Thyroid gland (tissue), 4 donors: ENCODE data around the gene COL27A1. TPM values are rescaled to one million over a fixed set of nuclear protein-coding genes. Genes with fewer than 3 reads are reported as not detected.

Experiments
- DNase-seq, 2 donors: peaks; one replicate each; pipeline ENCODE4 v3.0.0-alpha.2; 2019
- H3K27ac ChIP-seq, 3 donors: fragments of 200-600 bp; sonication (generic); 1 replicate in 2 of 3; 2 replicates in 1 of 3; pipeline ENCODE4 v1.5.1; 2016 to 2019; ENCODE audit warnings: mild to moderate bottlenecking in 1 of 3, moderate library complexity in 1 of 3
- H3K27me3 ChIP-seq: fragments of 200-600 bp; sonication (generic); one replicate; pipeline ENCODE4 v1.5.1; 2019
- H3K36me3 ChIP-seq, 2 donors: fragments of 200-600 bp; sonication (generic); one replicate each; pipeline ENCODE4 v1.5.1; 2016 to 2019
- H3K4me1 ChIP-seq, 2 donors: fragments of 200-600 bp; sonication (generic); one replicate each; pipeline ENCODE4 v1.5.1; 2017 to 2019
- H3K4me3 ChIP-seq, 3 donors: fragments of 200-600 bp; sonication (generic); replicated peaks in 1 of 3; 1 replicate in 2 of 3; 2 replicates in 1 of 3; pipeline ENCODE4 v1.5.1; 2016; ENCODE audit warnings: mild to moderate bottlenecking in 1 of 3
- H3K9me3 ChIP-seq: fragments of 200-600 bp; sonication (generic); one replicate; pipeline ENCODE4 v1.5.1; 2017
- CTCF ChIP-seq, 6 experiments: fragments of 200-600 bp in 3 of 6; fragments of 450-650 bp in 3 of 6; sonication (generic) in 3 of 6; IDR thresholded peaks; one replicate each; pipeline ENCODE4 v1.5.1; 2016 to 2019; ENCODE audit warnings: antibody characterized with exemption in 6 of 6, mild to moderate bottlenecking in 2 of 6, inconsistent platforms in 1 of 6, moderate library complexity in 1 of 6
- POLR2A ChIP-seq, 2 donors: fragments of 450-650 bp; IDR thresholded peaks; one replicate each; pipeline ENCODE4 v1.6.1; 2017; ENCODE audit warnings: antibody characterized with exemption in 2 of 2, mild to moderate bottlenecking in 2 of 2, moderate library complexity in 1 of 2
- whole genome bisulfite sequencing, 2 donors: methylation state at CpG; one replicate each; pipeline ENCODE4 v1.1.5; 2017; 5-methylcytosine and 5-hydroxymethylcytosine counted together
- intact Hi-C: fragments of 100-400 bp; cut with DNase I; formaldehyde crosslinking; loops from one replicate; pipeline ENCODE4 v1.15.1; 2023
- total RNA-seq, 4 donors: library from RNA; depleted of rRNA; stranded (reverse); fragments of >200 nt; gene quantifications; one replicate each; pipeline ENCODE4 v1.2.3, GENCODE V29; 2016

Gene COL27A1
- total RNA-seq, 4 donors from 2014 or later = 6.7 to 32.5 (median 10.6) TPM

- H3K27me3 ChIP-seq = no peaks in the 10 kb centered on the region
- no peaks in the 10 kb centered on the region for H3K36me3 ChIP-seq
- H3K27ac ChIP-seq = no peak overlapping the region
- 77 to 93% methylated on average over 7 of the region's 7 CpGs for WGBS, 2 donors
- H3K4me1 ChIP-seq = peaks cover 0 to 14% of the 10 kb centered on the region in 2 donors
- intact Hi-C loops = no loop called here
- DNase-seq = no peak
- H3K4me3 ChIP-seq = no peak overlapping the region
- TF ChIP-seq CTCF (IDR thresholded peaks at IDR 0.05) (no peak), POLR2A (IDR thresholded peaks at IDR 0.05) (no peak)
- H3K9me3 ChIP-seq = no peaks in the 10 kb centered on the region
Measured at GRCh38 chr9:114130141-114130540, 25.2 kb upstream of the COL27A1 start.

GRCh38 chr9:114130624-114131277, 24.6 kb upstream of the COL27A1 start:
- intact Hi-C loops = no loop called here
- H3K36me3 ChIP-seq = no peaks in the 10 kb centered on the region
- H3K4me3 ChIP-seq = no peak overlapping the region
- H3K4me1 ChIP-seq = peaks cover 0 to 15% of the 10 kb centered on the region in 2 donors
- no peak overlapping the region for H3K27ac ChIP-seq
- no peak for DNase-seq
- TF ChIP-seq POLR2A (IDR thresholded peaks at IDR 0.05) = no peak
- no peak for TF ChIP-seq CTCF (IDR thresholded peaks at IDR 0.05)
- no peaks in the 10 kb centered on the region for H3K27me3 ChIP-seq
- WGBS, 2 donors = 86 to 93% methylated on average over 4 of the region's 4 CpGs
- no peaks in the 10 kb centered on the region for H3K9me3 ChIP-seq

- no peak overlapping the region for H3K27ac ChIP-seq
- H3K9me3 ChIP-seq = no peaks in the 10 kb centered on the region
- H3K27me3 ChIP-seq = no peaks in the 10 kb centered on the region
- intact Hi-C loops = no loop called here
- no peaks in the 10 kb centered on the region for H3K36me3 ChIP-seq
- H3K4me3 ChIP-seq = no peak overlapping the region
- 72 to 82% methylated on average over 10 of the region's 10 CpGs for WGBS, 2 donors
- TF ChIP-seq CTCF (IDR thresholded peaks at IDR 0.05) = no peak
- TF ChIP-seq POLR2A (IDR thresholded peaks at IDR 0.05) = no peak
- DNase-seq = no peak
- H3K4me1 ChIP-seq = peaks cover 0 to 15% of the 10 kb centered on the region in 2 donors
Measured at GRCh38 chr9:114131808-114132549, 23.4 kb upstream of the COL27A1 start.

- intact Hi-C loops = no loop called here
- no peak for DNase-seq
- TF ChIP-seq POLR2A (IDR thresholded peaks at IDR 0.05) = no peak
- no peak for TF ChIP-seq CTCF (IDR thresholded peaks at IDR 0.05)
- H3K4me3 ChIP-seq = no peak overlapping the region
- H3K27me3 ChIP-seq = no peaks in the 10 kb centered on the region
- H3K27ac ChIP-seq = no peak overlapping the region
- WGBS, 2 donors = 90 to 91% methylated on average over 7 of the region's 7 CpGs
- peaks cover 0 to 15% of the 10 kb centered on the region in 2 donors for H3K4me1 ChIP-seq
- H3K9me3 ChIP-seq = no peaks in the 10 kb centered on the region
- H3K36me3 ChIP-seq = no peaks in the 10 kb centered on the region
Measured at GRCh38 chr9:114132550-114132918, 22.8 kb upstream of the COL27A1 start.

GRCh38 chr9:114134827-114135396, 20.4 kb upstream of the COL27A1 start:
- peak; percentile 62 to 65 for DNase-seq
- Histone ChIP-seq H3K27ac (peak overlapping the region in 1 of 3 donors; percentile 19), H3K4me1 (peaks cover 5 to 22% of the 10 kb centered on the region in 2 donors), H3K9me3 (no peaks in the 10 kb centered on the region), H3K36me3 (no peaks in the 10 kb centered on the region), H3K27me3 (no peaks in the 10 kb centered on the region), H3K4me3 (no peak overlapping the region)
- no peak for TF ChIP-seq CTCF (IDR thresholded peaks at IDR 0.05)
- no peak for TF ChIP-seq POLR2A (IDR thresholded peaks at IDR 0.05)
- intact Hi-C loops = no loop called here
- 47 to 50% methylated on average over 5 of the region's 5 CpGs for WGBS, 2 donors
